ENCODE measurements around the gene ALX3. TPM values are rescaled to one million over a fixed set of nuclear protein-coding genes. Genes with fewer than 3 reads are reported as not detected.

ALX3 gene
- total and polyA plus RNA-seq, 2 of the 8 experiments (the other 6 are each of a cell fraction or from before 2014, with no cell fraction given), result 0.20 TPM; not detected in 1

DNA sequence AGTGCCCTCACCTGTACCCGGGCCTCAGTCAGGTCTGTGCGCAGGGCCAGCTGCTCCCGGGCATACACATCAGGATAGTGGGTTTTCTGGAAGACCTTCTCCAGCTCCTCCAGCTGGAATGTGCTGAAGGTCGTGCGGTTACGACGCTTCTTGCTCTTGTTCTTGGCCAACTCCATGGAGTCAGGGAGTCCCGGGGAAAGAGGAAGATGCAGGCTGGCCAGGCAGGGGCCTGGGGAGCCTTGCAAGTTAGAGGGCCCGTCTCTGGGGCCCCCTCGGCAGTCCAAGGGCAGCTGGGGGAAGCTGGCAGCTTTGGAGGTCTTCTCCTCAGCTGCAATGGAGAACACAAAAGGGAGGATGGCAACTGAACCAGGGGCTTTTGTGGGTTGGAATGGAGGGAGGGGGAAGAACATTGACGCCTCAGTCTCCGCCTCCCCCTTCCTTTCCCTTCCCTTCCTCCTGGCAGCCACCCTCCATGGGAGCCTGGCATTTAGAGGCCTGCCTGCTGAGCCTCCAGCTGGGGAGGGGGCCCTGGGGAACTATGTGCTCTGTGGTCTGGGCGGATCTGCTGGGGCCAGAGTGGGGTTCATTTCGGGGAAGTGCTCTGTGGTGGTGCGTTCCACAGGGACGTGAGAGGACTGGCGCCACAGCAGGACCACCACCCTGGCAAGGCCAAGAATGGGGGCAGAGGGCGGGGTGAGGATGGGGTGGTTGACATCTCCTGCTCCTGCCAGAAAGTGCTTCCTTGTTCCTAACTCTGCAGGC lies 5.7 kb downstream of the ALX3 start:
- no peak overlapping the region for H4K91ac ChIP-seq (replicated peaks; ENCODE audit: insufficient read length, low read length)
- no peak overlapping the region for H2BK5ac ChIP-seq (ENCODE audit: low read depth, low read length)
- H2BK20ac ChIP-seq (ENCODE audit: low read length), result no peak overlapping the region
- DNase-seq (ENCODE audit: low read depth in 1 of 2, low spot score in 2 of 2), result no peak
- H3K4me2 ChIP-seq (ENCODE audit: insufficient read depth in 1 of 2, low read depth in 2 of 2, low read length in 2 of 2), result no peak overlapping the region
- CTCF ChIA-PET (ENCODE audit: partially characterized antibody), result interaction anchor here (0.6 to 52.4 kb wide), 9 partner anchors 11 to 1055 kb away, joined by 3 to 1450 read pairs (median 4); partner anchors contain the start of genes ALX3 and STRIP1
- no peak overlapping the region for H3K18ac ChIP-seq (ENCODE audit: extremely low read depth, low read length)
- no peak overlapping the region for H2BK15ac ChIP-seq (ENCODE audit: low read length)
- H2BK120ac ChIP-seq (replicated peaks; ENCODE audit: low read depth, low read length), result no peak overlapping the region
- H2BK12ac ChIP-seq (ENCODE audit: low read depth, low read length), result no peak overlapping the region
- H3K23me2 ChIP-seq (ENCODE audit: low read depth, low read length), result peaks cover 7% of the 10 kb centered on the region; the same call in 1 of the 2 replicates
- H2AK5ac ChIP-seq (ENCODE audit: low read depth, low read length), result no peak overlapping the region
- H3K14ac ChIP-seq (ENCODE audit: insufficient read length), result no peak overlapping the region
- peaks cover 0 to 5% (median 0%) of the 10 kb centered on the region in 4 experiments; a peak in 3 of 8 replicates for H3K36me3 ChIP-seq (ENCODE audit: control insufficient read depth in 2 of 4, insufficient read depth in 4 of 4, low read length in 3 of 4)
- no peak overlapping the region for H4K5ac ChIP-seq (ENCODE audit: insufficient read length, low read depth, low read length)
- H3K9me3 ChIP-seq (ENCODE audit: insufficient read depth in 2 of 2, low read depth in 1 of 2, low read length in 1 of 2), result no peaks in the 10 kb centered on the region; a peak in 1 of 4 replicates
- H3K23ac ChIP-seq (ENCODE audit: insufficient read length), result no peak overlapping the region
- no peak overlapping the region for H2AFZ ChIP-seq (ENCODE audit: low read length)
- no peaks in the 10 kb centered on the region for H3K79me1 ChIP-seq (ENCODE audit: low read depth, low read length)
- H3K27me3 ChIP-seq (replicated peaks in 1 of 4; ENCODE audit: control insufficient read depth in 3 of 4, extremely low read depth in 1 of 4, insufficient read depth in 3 of 4, low read length in 3 of 4), result peaks cover 41 to 54% (median 49%) of the 10 kb centered on the region in 4 experiments
- no peak overlapping the region for H4K8ac ChIP-seq (ENCODE audit: extremely low read depth, insufficient read depth, low read length)
- peaks cover 7 to 11% of the 10 kb centered on the region in 2 experiments for H4K20me1 ChIP-seq (replicated peaks in 1 of 2; ENCODE audit: control insufficient read depth in 1 of 2, insufficient read depth in 2 of 2, low read length in 2 of 2)
- peaks cover 0 to 24% (median 14%) of the 10 kb centered on the region in 4 experiments; a peak in 5 of 7 replicates for H3K4me1 ChIP-seq (replicated peaks in 1 of 4; ENCODE audit: control insufficient read depth in 3 of 4, insufficient read depth in 4 of 4, low read length in 3 of 4)
- WGBS, 2 experiments (ENCODE audit: extremely low coverage in 1 of 2, insufficient coverage in 1 of 2, insufficient read length in 1 of 2, insufficient replicate concordance in 2 of 2, low coverage in 1 of 2, low lambda C conversion rate in 2 of 2, missing lambda C conversion rate in 1 of 2), result 89% methylated on average over 16 of the region's 18 CpGs; no CpG with 5 or more reads in 1 of the 2 experiments
- H3K4me3 ChIP-seq (ENCODE audit: extremely low read depth in 1 of 4, insufficient read depth in 2 of 4, low read depth in 3 of 4, low read length in 4 of 4), result no peak overlapping the region
- H3K56ac ChIP-seq (replicated peaks; ENCODE audit: insufficient read length, low read depth, low read length), result no peak overlapping the region
- no peak overlapping the region for H3K27ac ChIP-seq (ENCODE audit: low read depth, low read length)
- H3K4ac ChIP-seq (replicated peaks; ENCODE audit: insufficient read length, low read depth, low read length), result no peak overlapping the region
- POLR2A ChIA-PET (ENCODE audit: partially characterized antibody), result interaction anchor here (0.8 to 1.1 kb wide), 2 partner anchors 12 to 35 kb away, joined by 3 read pairs; no protein-coding TSS in a partner anchor
- no peaks in the 10 kb centered on the region for H3K79me2 ChIP-seq (ENCODE audit: control insufficient read depth in 1 of 2, insufficient read depth in 2 of 2, low read length in 2 of 2)
- H3K9ac ChIP-seq (replicated peaks in 1 of 4; ENCODE audit: extremely low read depth in 1 of 4, low read depth in 3 of 4, low read length in 3 of 4), result no peak overlapping the region
- no peak for FAIRE-seq
- no peak for TF ChIP-seq EP300 (IDR thresholded peaks at IDR 0.05; ENCODE audit: borderline replicate concordance in 1 of 2, low read depth in 2 of 2, low read length in 2 of 2)
- no peak for TF ChIP-seq ATF2 (IDR thresholded peaks at IDR 0.05; ENCODE audit: low read length)
- TF ChIP-seq TCF12 (IDR thresholded peaks at IDR 0.05; ENCODE audit: low read depth, low read length), result no peak
- TF ChIP-seq ZNF274 (IDR thresholded peaks at IDR 0.05; ENCODE audit: borderline replicate concordance, extremely low read depth, low read length), result no peak
- no peak for TF ChIP-seq SIN3A (conservative IDR thresholded peaks at IDR 0.05 in 1 of 2, IDR thresholded peaks at IDR 0.05 in 1 of 2; ENCODE audit: low read depth in 1 of 2, low read length in 2 of 2)
- TF ChIP-seq BACH1 (IDR thresholded peaks at IDR 0.05; ENCODE audit: low read length), result no peak
- no peak for TF ChIP-seq TAF7 (optimal IDR thresholded peaks at IDR 0.05; ENCODE audit: borderline replicate concordance, low read depth, low read length)
- no peak for TF ChIP-seq FOSL1 (IDR thresholded peaks at IDR 0.05; ENCODE audit: insufficient read depth, low read depth, low read length)
- TF ChIP-seq MAFK (IDR thresholded peaks at IDR 0.05; ENCODE audit: low read depth, low read length), result no peak

Measured in H1 (cell line).